SU-DHL-6 (cell line): ENCODE data around the gene AFAP1.

Experiments used
- H2AFZ ChIP-seq: fragments of 200-600 bp; sonication (generic); 2 replicates; pipeline ENCODE4 v1.6.1; 2014; ENCODE audit warnings: low read depth, mild to moderate bottlenecking, moderate library complexity, mixed read lengths, antibody characterized with exemption, low read length; ENCODE audit not compliant: severe bottlenecking
- H3F3A ChIP-seq: fragments of 200-600 bp; shearing (Covaris generic); 2 replicates; pipeline ENCODE4 v1.6.0; 2016; ENCODE audit warnings: antibody characterized with exemption, mild to moderate bottlenecking; ENCODE audit not compliant: insufficient read depth
- H3K27ac ChIP-seq: fragments of 200-600 bp; sonication (generic); 2 replicates; pipeline ENCODE4 v1.5.1; 2016; ENCODE audit warnings: low read depth, mild to moderate bottlenecking, low read length, moderate library complexity, mixed read lengths
- H3K27me3 ChIP-seq: fragments of 200-600 bp; sonication (generic), shearing (Covaris generic); 2 replicates; pipeline ENCODE4 v1.6.0; 2014; ENCODE audit warnings: mild to moderate bottlenecking, low read length
- H3K36me3 ChIP-seq: fragments of 200-600 bp; sonication (generic); 2 replicates; pipeline ENCODE4 v1.6.1; 2014; ENCODE audit warnings: mild to moderate bottlenecking, low read length, mixed read lengths
- H3K4me2 ChIP-seq: fragments of 300-600, 200-600 bp; shearing (Covaris generic), sonication (generic); 2 replicates; pipeline ENCODE4 v1.6.0; 2014; ENCODE audit warnings: low read length, low read depth, mild to moderate bottlenecking; ENCODE audit not compliant: poor library complexity, severe bottlenecking
- H3K4me3 ChIP-seq: fragments of 200-600 bp; sonication (generic); 2 replicates; pipeline ENCODE4 v1.5.1; 2014; ENCODE audit warnings: antibody characterized with exemption, low read length, mild to moderate bottlenecking, mixed read lengths; ENCODE audit not compliant: insufficient read depth, poor library complexity, severe bottlenecking
- H3K79me2 ChIP-seq: fragments of 200-600 bp; sonication (generic); 2 replicates; pipeline ENCODE4 v1.6.1; 2014; ENCODE audit warnings: mild to moderate bottlenecking, low read length, moderate library complexity; ENCODE audit not compliant: insufficient read depth
- H3K9ac ChIP-seq: fragments of 200-600 bp; sonication (generic); 2 replicates; pipeline ENCODE4 v1.7.0; 2014; ENCODE audit warnings: mild to moderate bottlenecking, low read length
- H3K9me2 ChIP-seq: fragments of 200-600 bp; sonication (generic); replicated peaks from 2 replicates; pipeline ENCODE4 v1.6.1; 2014; ENCODE audit warnings: low read length; ENCODE audit not compliant: insufficient read depth
- H3K9me3 ChIP-seq: fragments of 200-600 bp; sonication (generic); 2 replicates; pipeline ENCODE4 v1.6.1; 2014; ENCODE audit warnings: low read length, mixed read lengths; ENCODE audit not compliant: insufficient read depth
- H4K20me1 ChIP-seq: fragments of 200-600 bp; sonication (generic); 2 replicates; pipeline ENCODE4 v1.6.1; 2014; ENCODE audit warnings: low read depth, mild to moderate bottlenecking, antibody characterized with exemption, low read length, moderate library complexity, mixed read lengths
- CTCF ChIP-seq: fragments of 200-600 bp; sonication (generic); IDR thresholded peaks from one replicate; pipeline ENCODE4 v1.5.1; 2017; ENCODE audit warnings: antibody characterized with exemption, mild to moderate bottlenecking, low read length, moderate library complexity; ENCODE audit not compliant: insufficient read depth, poor library complexity, severe bottlenecking
- EZH2phosphoT487 ChIP-seq: fragments of 200-600 bp; sonication (generic), shearing (Covaris generic); conservative IDR thresholded peaks from 2 replicates; pipeline ENCODE4 v1.6.1; 2018; ENCODE audit warnings: mild to moderate bottlenecking, antibody characterized with exemption, low read length, moderate library complexity, mixed read lengths

AFAP1 gene

GRCh38 chr4:7787067-7787466 lies 152.6 kb downstream of the AFAP1 start:
- no peaks in the 10 kb centered on the region for H3K36me3 ChIP-seq
- no peaks in the 10 kb centered on the region for H3F3A ChIP-seq

GRCh38 chr4:7786517-7786916 lies 153.1 kb downstream of the AFAP1 start:
- TF ChIP-seq EZH2phosphoT487: no peak
- TF ChIP-seq CTCF: no peak
- H3K9me3 ChIP-seq: no peaks in the 10 kb centered on the region
- H3K36me3 ChIP-seq: no peaks in the 10 kb centered on the region
- no peak overlapping the region for H2AFZ ChIP-seq
- no peaks in the 10 kb centered on the region; the same call in 1 of the 2 replicates for H3K27me3 ChIP-seq
- H3K9ac ChIP-seq: no peak overlapping the region
- no peaks in the 10 kb centered on the region for H3K9me2 ChIP-seq
- no peak overlapping the region for H3K4me3 ChIP-seq
- H3K4me2 ChIP-seq: no peak overlapping the region
- H3K27ac ChIP-seq: no peak overlapping the region
- H3K79me2 ChIP-seq: no peaks in the 10 kb centered on the region
- no peaks in the 10 kb centered on the region for H4K20me1 ChIP-seq
- no peaks in the 10 kb centered on the region for H3F3A ChIP-seq

More at GRCh38 chr4:7787067-7787466, 152.6 kb downstream of the AFAP1 start:
- H3K27me3 ChIP-seq: no peaks in the 10 kb centered on the region; the same call in 1 of the 2 replicates
- H2AFZ ChIP-seq: no peak overlapping the region
- no peak for TF ChIP-seq CTCF
- no peak for TF ChIP-seq EZH2phosphoT487
- no peaks in the 10 kb centered on the region for H3K9me2 ChIP-seq
- H3K4me3 ChIP-seq: no peak overlapping the region
- no peak overlapping the region for H3K27ac ChIP-seq
- no peak overlapping the region for H3K4me2 ChIP-seq
- no peaks in the 10 kb centered on the region for H4K20me1 ChIP-seq
- H3K79me2 ChIP-seq: no peaks in the 10 kb centered on the region
- no peak overlapping the region for H3K9ac ChIP-seq
- no peaks in the 10 kb centered on the region for H3K9me3 ChIP-seq

- Histone ChIP-seq H3K9me3 (no peaks in the 10 kb centered on the region), H3K27ac (no peak overlapping the region), H3K27me3 (no peaks in the 10 kb centered on the region; the same call in 1 of the 2 replicates), H3K36me3 (no peaks in the 10 kb centered on the region), H4K20me1 (no peaks in the 10 kb centered on the region), H3K9ac (no peak overlapping the region), H3K4me2 (no peak overlapping the region), H3K4me3 (no peak overlapping the region), H2AFZ (no peak overlapping the region), H3K79me2 (no peaks in the 10 kb centered on the region), H3F3A (no peaks in the 10 kb centered on the region), H3K9me2 (no peaks in the 10 kb centered on the region)
- TF ChIP-seq EZH2phosphoT487 (no peak), CTCF (no peak)
Measured at GRCh38 chr4:7786040-7786439, 153.6 kb downstream of the AFAP1 start.
